NB4 (cell line): ENCODE data around the gene DNAJB12.

Experiments
- DNase-seq: peaks from one replicate; pipeline ENCODE4 v3.0.0; 2010; ENCODE audit warnings: low read depth
- H3K4me3 ChIP-seq: one replicate; pipeline ENCODE4 v1.5.1; 2011; ENCODE audit warnings: mild to moderate bottlenecking, low read depth, low read length, moderate library complexity
- MYC ChIP-seq: IDR thresholded peaks from 2 replicates; pipeline ENCODE4 v1.6.1; 2011; ENCODE audit warnings: low read depth, low read length
- POLR2A ChIP-seq: IDR thresholded peaks from 2 replicates; pipeline ENCODE4 v1.6.1; 2011; ENCODE audit warnings: mild to moderate bottlenecking; ENCODE audit not compliant: insufficient read length; ENCODE audit errors: extremely low read depth
- TF ChIP-seq, protein P1 (sequence below): IDR thresholded peaks from one replicate; pipeline ENCODE4 v1.5.1; 2012; ENCODE audit warnings: low read depth, low read length
- TF ChIP-seq, protein P2 (sequence below): IDR thresholded peaks from 2 replicates; pipeline ENCODE4 v1.6.1; 2011; ENCODE audit warnings: low read depth, low read length

DNAJB12 gene

DNA sequence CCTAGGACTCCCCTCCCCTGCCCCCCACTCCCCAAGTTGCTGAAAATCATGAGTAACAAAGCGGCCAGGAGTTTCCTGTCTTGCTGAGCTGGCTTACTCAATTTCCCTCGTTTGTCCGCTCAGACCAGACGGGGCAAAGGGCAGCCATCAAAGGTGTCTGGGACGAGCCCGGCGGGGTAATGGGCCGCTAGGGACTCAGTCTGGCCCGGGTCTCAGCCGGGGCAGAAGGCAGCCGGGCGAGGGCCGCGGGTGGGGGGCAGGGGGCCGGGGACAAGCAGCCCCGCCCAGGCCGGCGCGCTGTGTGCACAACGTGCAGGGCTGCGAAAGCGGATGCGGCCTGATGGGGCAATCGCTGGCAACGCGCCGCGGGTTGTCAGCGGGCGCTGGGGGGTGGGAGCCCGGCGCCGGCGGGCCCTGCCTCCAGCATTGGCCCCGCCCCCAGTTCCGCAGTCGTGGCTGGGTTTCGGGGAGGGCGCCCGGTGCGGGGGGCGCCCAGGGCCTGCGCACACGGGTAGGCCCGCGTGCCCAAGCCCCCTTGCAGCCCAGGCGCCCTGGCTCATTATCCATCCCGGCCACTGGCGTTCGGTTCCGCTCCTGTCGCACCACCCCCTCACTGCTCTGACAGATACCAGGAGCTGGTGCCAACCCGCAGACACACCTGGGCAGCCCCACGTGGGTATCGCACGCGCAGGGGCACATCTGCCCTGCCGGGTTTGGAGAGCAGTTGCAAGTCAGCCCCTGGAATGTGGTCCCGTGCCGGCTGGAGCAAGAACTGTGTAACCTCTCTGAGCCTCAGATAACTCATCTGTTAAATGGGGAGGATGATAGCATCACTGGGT lies 35.1 kb downstream of the DNAJB12 start:
- DNase-seq: peak; percentile 98
- H3K4me3 ChIP-seq: peak overlapping the region; percentile 63
- TF ChIP-seq, protein P1, sequence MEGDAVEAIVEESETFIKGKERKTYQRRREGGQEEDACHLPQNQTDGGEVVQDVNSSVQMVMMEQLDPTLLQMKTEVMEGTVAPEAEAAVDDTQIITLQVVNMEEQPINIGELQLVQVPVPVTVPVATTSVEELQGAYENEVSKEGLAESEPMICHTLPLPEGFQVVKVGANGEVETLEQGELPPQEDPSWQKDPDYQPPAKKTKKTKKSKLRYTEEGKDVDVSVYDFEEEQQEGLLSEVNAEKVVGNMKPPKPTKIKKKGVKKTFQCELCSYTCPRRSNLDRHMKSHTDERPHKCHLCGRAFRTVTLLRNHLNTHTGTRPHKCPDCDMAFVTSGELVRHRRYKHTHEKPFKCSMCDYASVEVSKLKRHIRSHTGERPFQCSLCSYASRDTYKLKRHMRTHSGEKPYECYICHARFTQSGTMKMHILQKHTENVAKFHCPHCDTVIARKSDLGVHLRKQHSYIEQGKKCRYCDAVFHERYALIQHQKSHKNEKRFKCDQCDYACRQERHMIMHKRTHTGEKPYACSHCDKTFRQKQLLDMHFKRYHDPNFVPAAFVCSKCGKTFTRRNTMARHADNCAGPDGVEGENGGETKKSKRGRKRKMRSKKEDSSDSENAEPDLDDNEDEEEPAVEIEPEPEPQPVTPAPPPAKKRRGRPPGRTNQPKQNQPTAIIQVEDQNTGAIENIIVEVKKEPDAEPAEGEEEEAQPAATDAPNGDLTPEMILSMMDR: no peak
- peak; percentile 56 for TF ChIP-seq POLR2A
- TF ChIP-seq, protein P2, sequence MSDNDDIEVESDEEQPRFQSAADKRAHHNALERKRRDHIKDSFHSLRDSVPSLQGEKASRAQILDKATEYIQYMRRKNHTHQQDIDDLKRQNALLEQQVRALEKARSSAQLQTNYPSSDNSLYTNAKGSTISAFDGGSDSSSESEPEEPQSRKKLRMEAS: peak; percentile 87
- TF ChIP-seq MYC: peak; percentile 94; the same call in 1 of the 2 replicates

DNA sequence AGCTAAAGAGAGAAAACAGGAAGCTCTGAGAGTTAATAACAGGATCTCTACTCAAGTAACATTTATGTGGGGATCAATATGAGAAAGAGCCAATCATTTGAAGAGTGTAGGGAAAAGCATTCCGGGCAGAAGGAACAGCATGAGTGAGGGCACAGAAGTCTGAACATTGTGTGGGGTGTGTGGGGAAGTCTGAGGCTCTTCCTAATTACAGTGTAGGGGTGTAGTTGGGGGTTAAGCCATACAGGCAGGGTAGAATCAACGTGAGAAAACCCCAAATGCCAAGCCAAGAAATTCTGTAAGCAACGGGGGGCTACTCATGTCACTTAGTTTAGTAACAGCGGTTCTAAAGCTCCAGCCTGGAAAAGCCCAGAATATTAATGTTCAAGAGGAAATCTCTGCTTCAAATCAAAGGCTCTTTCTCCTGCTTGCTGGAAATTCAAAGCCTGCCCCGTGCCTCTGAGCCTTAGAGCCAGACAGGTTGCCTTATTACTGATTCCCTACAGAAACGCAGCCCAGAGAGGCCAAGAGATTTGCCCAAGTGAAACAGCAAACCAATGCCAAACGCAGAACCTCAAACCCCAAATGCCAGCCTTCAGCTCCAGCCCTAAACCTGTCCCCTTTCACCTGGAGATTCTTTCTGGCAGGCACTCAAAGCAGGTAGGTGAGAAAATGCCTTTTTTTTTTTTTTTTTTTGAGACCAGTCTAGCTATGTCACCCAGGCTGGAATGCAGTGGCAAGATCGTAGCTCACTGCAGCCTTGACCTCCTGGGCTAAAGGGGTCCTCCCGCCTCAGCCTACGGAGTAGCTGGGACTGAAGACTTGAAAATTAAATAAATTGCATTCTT lies 36.1 kb downstream of the DNAJB12 start:
- H3K4me3 ChIP-seq: peak overlapping the region; percentile 63
- TF ChIP-seq MYC (no peak), POLR2A (no peak)
- TF ChIP-seq, protein P1: no peak
- TF ChIP-seq, protein P2: no peak
- no peak for DNase-seq

GRCh38 chr10:72316748-72317435 lies 37.8 kb downstream of the DNAJB12 start:
- no peak for TF ChIP-seq POLR2A
- TF ChIP-seq, protein P1: no peak
- peak; percentile 96 for TF ChIP-seq MYC
- TF ChIP-seq, protein P2: peak; percentile 97
- peak; percentile 73 for DNase-seq
- no peak overlapping the region for H3K4me3 ChIP-seq

DNA sequence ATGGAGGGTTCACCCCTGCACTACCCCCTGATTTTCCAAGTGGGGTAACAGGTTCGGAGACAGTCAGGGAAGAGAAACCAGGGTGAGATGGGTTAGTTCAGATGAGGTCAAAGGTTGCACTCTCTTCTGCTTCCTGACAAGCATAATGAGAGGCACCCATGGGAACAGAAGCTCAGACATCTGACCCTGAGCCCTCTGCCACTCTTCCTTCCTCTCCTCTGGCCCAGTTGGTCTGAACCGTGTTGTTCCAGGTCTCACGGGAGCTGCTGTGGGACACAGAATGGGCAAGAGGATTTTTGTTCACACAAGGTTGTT lies 38.4 kb downstream of the DNAJB12 start:
- DNase-seq: no peak
- TF ChIP-seq, protein P1: no peak
- no peak for TF ChIP-seq MYC
- TF ChIP-seq POLR2A: no peak
- TF ChIP-seq, protein P2: no peak
- H3K4me3 ChIP-seq: no peak overlapping the region

DNA sequence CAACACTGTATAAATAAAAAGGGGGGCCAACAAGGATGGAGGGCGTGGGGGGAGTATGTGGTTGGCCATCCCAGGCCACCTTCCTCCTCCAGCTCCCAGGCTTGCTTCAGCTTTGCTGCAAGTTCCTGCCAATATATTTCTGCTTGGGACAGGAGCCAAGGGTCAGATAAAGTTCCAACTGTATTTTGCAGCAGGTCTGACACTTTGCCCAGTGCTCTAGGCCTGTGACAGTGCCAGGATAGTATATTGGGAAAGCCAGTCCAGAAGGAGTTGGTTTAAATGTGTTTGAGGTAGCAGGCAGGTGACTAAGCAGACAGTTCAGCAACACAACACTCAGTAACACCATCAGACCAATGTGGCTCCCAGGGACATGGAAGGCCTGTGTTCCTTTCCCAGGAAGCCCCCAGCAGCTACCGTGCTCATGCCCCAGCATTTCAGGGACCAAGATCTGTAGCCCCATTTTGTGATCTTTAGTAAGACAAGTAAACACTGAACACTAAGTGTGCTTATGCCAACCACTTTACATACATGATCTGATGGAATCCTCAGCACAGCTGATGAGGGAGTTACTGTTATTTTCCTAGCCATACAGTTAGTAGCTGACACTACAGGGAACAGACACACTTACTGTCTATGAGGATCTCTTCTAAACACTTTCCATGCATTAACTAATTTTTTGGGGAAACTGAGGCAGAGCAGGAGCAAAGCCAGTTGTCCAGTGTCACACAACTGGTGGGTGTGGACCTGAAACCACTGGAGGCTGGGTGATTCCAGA lies 38.9 kb downstream of the DNAJB12 start:
- TF ChIP-seq, protein P2: no peak
- TF ChIP-seq MYC: no peak
- no peak for TF ChIP-seq POLR2A
- TF ChIP-seq, protein P1: no peak
- DNase-seq: peak; percentile 49
- H3K4me3 ChIP-seq: no peak overlapping the region
